HUES6 (cell line): ENCODE results near the gene SLC25A29.

ENCODE experiments used
- H3K27ac ChIP-seq: 2 replicates; pipeline ENCODE4 v1.7.0; 2013; ENCODE audit warnings: low read depth, mild to moderate bottlenecking, low read length, inconsistent platforms
- H3K27me3 ChIP-seq: 2 replicates; pipeline ENCODE4 v1.6.1; 2013; ENCODE audit warnings: low read length; ENCODE audit not compliant: control insufficient read depth, insufficient read depth
- H3K36me3 ChIP-seq: 2 replicates; pipeline ENCODE4 v1.6.1; 2013; ENCODE audit warnings: low read length; ENCODE audit not compliant: control insufficient read depth, insufficient read depth
- H3K4me1 ChIP-seq: 2 replicates; pipeline ENCODE4 v1.6.1; 2013; ENCODE audit warnings: low read length; ENCODE audit not compliant: control insufficient read depth, insufficient read depth
- H3K4me3 ChIP-seq: 2 replicates; pipeline ENCODE4 v1.5.1; 2013; ENCODE audit warnings: low read depth, low read length
- H3K9ac ChIP-seq: one replicate; pipeline ENCODE4 v1.6.1; 2013; ENCODE audit warnings: mild to moderate bottlenecking, low read length
- H3K9me3 ChIP-seq: 2 replicates; pipeline ENCODE4 v1.6.1; 2013; ENCODE audit warnings: low read depth, low read length; ENCODE audit not compliant: control insufficient read depth, insufficient read depth

Gene SLC25A29

DNA sequence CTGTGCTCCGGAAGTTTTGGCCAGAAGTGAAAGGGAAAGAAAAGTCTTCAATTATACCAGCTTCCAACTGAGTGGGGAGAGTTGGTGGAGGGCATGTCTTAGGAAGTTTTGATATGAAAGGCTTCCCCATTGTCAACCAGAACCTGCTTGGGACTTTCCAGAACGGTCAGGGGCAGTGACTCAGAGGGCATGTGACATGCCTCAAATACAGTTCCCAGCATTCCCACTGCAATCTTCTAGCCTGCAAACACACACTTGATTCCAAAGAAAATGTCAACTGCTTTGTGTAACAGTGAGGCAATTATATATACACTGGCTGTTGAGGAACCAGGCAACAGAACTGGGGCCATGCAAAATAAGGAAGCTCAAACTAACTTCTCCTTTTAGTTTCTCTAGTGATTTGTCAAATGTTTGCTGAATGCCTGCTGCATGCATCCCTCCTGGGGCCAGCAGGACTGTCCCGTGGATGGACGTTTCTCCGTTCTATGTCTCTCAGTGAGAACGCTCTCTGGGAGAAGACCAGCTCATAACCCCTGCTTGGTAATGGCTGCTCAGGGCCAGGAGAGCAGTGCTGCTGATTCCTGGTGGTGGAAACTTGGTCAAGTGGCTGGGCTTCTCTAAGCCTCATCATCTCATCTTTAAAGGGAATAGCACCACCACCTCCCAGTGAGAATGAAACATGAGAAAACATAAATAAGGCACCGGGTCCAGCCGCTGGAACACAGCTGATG is 35.2 kb upstream of the SLC25A29 start:
- no peak overlapping the region for H3K27ac ChIP-seq
- peak overlapping the region; percentile 22 for H3K9ac ChIP-seq
- no peak overlapping the region for H3K4me3 ChIP-seq
- no peaks in the 10 kb centered on the region for H3K4me1 ChIP-seq
- H3K36me3 ChIP-seq, result peaks cover 80% of the 10 kb centered on the region
- H3K27me3 ChIP-seq, result no peaks in the 10 kb centered on the region
- no peaks in the 10 kb centered on the region for H3K9me3 ChIP-seq

GRCh38 chr14:100340423-100340813 is 34.2 kb upstream of the SLC25A29 start:
- Histone ChIP-seq H3K9me3 (no peaks in the 10 kb centered on the region), H3K4me3 (no peak overlapping the region), H3K9ac (no peak overlapping the region), H3K4me1 (no peaks in the 10 kb centered on the region), H3K27me3 (no peaks in the 10 kb centered on the region), H3K27ac (no peak overlapping the region; the same call in 1 of the 2 replicates), H3K36me3 (peaks cover 78% of the 10 kb centered on the region)

DNA sequence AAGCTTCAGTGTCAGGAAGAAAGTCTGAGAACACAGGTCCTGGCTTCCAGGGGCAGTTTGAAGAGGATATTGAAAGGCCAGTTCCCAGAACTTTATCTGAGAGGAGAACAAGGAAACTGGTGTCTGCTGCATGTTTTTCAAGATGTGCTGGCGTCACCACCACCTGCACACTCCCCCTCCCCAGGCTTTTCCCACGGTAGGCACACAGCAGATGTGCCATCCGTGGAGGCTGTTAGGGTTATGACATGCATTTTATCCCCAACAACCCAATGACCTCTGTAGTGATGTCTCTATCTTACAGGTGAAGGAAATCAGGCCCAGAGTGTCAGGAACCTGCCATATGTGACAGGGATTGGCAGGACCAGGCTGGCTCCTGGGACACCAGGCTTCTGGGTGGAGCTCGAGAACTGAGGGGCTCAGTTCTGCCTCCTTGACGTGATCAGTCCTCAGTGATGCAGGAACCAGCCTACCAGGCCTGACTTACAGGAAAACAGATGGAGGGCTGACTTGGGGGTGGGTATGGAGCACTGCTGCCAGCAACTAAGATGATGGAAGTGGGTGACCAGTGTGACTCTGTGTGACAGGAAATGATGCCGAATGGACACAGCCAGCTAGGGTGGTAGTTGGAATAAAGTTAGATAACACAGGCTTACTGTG is 33.6 kb upstream of the SLC25A29 start:
- Histone ChIP-seq H3K9me3 (no peaks in the 10 kb centered on the region), H3K4me3 (no peak overlapping the region), H3K36me3 (peaks cover 82% of the 10 kb centered on the region), H3K27me3 (no peaks in the 10 kb centered on the region), H3K27ac (no peak overlapping the region), H3K9ac (no peak overlapping the region), H3K4me1 (no peaks in the 10 kb centered on the region)

DNA sequence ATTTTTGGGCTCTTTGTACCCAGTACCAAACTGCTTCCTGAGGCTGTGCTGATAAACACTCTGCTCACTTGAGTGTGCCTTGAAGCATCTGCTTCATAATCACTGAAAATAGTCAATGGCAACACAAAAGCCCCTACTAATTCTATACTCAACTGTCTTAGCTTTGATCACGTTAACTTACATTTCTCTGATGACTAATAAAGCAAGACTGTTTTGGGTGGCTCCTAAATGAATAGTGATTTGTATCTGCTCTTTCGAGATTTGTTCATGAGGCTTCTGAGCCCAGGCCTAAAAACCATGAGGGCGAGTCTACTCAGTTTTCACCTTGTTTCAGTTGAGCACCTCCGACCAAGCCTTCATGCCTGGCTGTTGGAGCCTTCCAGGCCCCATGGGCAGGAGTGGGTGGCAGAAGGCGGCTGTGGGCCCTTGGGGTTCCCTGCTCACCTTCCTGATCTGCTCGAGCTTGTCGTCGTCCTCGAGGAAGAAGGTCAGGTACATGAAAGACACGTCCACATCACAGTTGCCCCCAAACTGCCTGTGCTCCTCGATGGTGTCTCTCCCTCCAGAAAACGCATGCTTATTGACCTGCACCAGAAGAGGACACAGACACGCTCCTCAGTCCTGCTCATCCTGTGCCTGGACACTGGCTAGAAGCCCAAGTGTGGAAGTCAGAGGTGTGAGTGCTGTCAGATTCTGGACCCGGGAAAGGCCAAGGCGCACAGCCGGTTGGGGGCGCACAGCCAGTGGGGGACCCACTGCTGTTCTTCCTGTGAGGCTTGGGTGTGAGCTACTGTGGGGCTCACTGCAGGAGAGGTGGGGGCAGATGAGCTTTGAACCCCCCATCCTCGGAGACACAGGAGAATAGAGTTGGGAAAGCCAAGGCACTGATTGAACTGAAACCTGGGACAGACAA is 30.6 kb upstream of the SLC25A29 start:
- no peaks in the 10 kb centered on the region for H3K4me1 ChIP-seq
- H3K27me3 ChIP-seq, result no peaks in the 10 kb centered on the region
- H3K9ac ChIP-seq, result no peak overlapping the region
- H3K27ac ChIP-seq, result no peak overlapping the region
- H3K9me3 ChIP-seq, result no peaks in the 10 kb centered on the region
- H3K4me3 ChIP-seq, result no peak overlapping the region
- peaks cover 82% of the 10 kb centered on the region for H3K36me3 ChIP-seq

- no peaks in the 10 kb centered on the region for H3K27me3 ChIP-seq
- peaks cover 62% of the 10 kb centered on the region for H3K36me3 ChIP-seq
- H3K4me1 ChIP-seq, result no peaks in the 10 kb centered on the region; the same call in 1 of the 2 replicates
- H3K4me3 ChIP-seq, result no peak overlapping the region
- H3K27ac ChIP-seq, result no peak overlapping the region
- H3K9me3 ChIP-seq, result no peaks in the 10 kb centered on the region
- no peak overlapping the region for H3K9ac ChIP-seq
These were observed 28.7 kb upstream of the SLC25A29 start for GRCh38 chr14:100334904-100335303.

DNA sequence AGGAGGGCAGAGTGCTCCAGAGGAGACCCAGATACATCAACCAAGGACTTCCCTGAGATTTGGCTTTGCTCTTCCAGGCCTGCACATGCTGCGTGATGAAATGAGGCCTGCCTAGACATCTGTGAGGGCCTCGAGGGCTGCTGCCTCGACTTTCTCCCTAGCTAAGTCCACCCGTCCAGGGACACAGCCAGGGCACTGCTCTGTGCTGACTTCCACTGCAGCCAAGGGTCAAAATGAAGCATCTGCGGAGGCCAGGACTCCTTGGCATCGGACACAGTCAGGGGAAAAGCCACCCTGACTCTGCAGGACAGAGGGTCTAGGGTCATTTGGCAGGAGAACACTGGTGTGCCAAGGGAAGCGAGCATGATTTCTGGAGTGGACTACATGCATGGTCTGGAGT is 27.6 kb upstream of the SLC25A29 start:
- no peaks in the 10 kb centered on the region for H3K9me3 ChIP-seq
- no peaks in the 10 kb centered on the region for H3K27me3 ChIP-seq
- H3K4me3 ChIP-seq, result no peak overlapping the region
- no peaks in the 10 kb centered on the region; the same call in 1 of the 2 replicates for H3K4me1 ChIP-seq
- peaks cover 54% of the 10 kb centered on the region for H3K36me3 ChIP-seq
- H3K27ac ChIP-seq, result no peak overlapping the region
- H3K9ac ChIP-seq, result no peak overlapping the region

GRCh38 chr14:100333311-100333710 is 27.1 kb upstream of the SLC25A29 start:
- Histone ChIP-seq H3K27ac (no peak overlapping the region), H3K9ac (no peak overlapping the region)

GRCh38 chr14:100332797-100333196 is 26.6 kb upstream of the SLC25A29 start:
- Histone ChIP-seq H3K9ac (no peak overlapping the region), H3K36me3 (peaks cover 45% of the 10 kb centered on the region), H3K9me3 (no peaks in the 10 kb centered on the region), H3K4me1 (no peaks in the 10 kb centered on the region; the same call in 1 of the 2 replicates), H3K27me3 (no peaks in the 10 kb centered on the region), H3K4me3 (no peak overlapping the region), H3K27ac (no peak overlapping the region)

More at GRCh38 chr14:100333311-100333710, 27.1 kb upstream of the SLC25A29 start:
- Histone ChIP-seq H3K4me3 (no peak overlapping the region), H3K36me3 (peaks cover 50% of the 10 kb centered on the region), H3K9me3 (no peaks in the 10 kb centered on the region), H3K4me1 (no peaks in the 10 kb centered on the region; the same call in 1 of the 2 replicates), H3K27me3 (no peaks in the 10 kb centered on the region)

DNA sequence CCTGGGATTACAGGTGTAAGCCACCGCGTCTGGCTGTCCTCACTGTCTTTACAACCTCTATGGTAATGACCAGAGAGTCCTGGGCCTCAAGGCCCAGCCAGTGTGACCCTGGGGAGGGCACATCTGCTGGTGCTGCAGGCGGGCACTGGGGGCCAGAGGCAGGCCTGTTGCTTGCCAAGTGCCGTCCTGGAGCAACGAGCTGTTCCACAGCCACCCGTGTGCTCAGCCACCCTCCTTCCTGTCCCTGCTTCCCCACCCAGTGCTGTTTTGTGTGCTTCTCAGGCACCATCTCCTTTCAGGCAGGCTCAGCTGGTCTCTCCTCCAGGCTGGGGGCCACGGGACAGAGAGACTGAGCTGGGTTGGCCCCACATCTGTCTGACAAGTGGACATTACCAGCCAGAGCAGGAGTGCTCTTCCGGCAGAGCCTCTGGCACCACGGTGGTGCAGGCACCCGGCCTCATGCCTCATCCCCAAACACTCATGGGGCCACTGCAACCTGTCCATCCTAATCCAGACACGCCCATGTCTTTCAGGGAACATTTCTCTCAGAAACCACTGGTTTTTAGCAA is 25.9 kb upstream of the SLC25A29 start:
- Histone ChIP-seq H3K4me1 (no peaks in the 10 kb centered on the region; the same call in 1 of the 2 replicates), H3K4me3 (no peak overlapping the region), H3K36me3 (peaks cover 39% of the 10 kb centered on the region), H3K9ac (no peak overlapping the region), H3K27ac (no peak overlapping the region), H3K9me3 (no peaks in the 10 kb centered on the region), H3K27me3 (no peaks in the 10 kb centered on the region)

DNA sequence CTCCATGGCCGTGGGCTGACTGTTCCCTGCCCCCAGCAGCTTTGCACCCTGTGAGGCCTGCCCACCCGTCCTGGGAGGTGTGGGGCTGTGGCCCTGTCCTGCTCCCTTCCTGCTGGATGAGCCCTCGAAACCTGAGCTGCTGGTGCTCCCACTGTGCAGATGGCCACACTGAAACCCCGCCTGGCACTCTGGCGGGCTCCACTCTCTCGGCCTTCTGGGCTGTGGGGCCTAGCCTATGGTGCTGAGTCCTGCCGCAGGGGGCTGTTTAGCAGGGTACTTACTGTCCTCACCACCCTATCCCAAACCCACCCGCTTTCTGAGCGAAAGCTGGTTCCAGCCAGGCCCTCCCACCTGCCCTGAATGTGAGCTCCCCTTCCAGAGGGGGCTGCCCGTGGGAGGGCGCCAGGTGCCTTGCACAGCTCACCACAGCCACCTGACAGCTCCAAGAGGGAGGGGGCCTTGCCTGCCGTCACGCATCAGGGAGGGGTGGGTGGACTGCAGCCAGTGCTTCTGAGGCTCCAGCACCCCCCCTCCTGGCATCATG is 24.2 kb upstream of the SLC25A29 start:
- Histone ChIP-seq H3K9me3 (no peaks in the 10 kb centered on the region), H3K27ac (no peak overlapping the region), H3K27me3 (no peaks in the 10 kb centered on the region), H3K9ac (no peak overlapping the region), H3K36me3 (peaks cover 24% of the 10 kb centered on the region), H3K4me3 (no peak overlapping the region), H3K4me1 (no peaks in the 10 kb centered on the region; the same call in 1 of the 2 replicates)
